Keratinocyte (primary cell): ENCODE results near the gene ATP5F1E. TPM values are rescaled to one million over a fixed set of nuclear protein-coding genes. Genes with fewer than 3 reads are reported as not detected.

Experiments
- DNase-seq: peaks from one replicate; pipeline ENCODE4 v3.0.0-alpha.2; 2011; ENCODE audit warnings: low read depth, missing footprints, low spot score
- FAIRE-seq: peaks from 2 replicates; lab custom pipeline; 2011; peaks lifted over from hg19 to GRCh38; lab: Jason Lieb, UNC
- H2AFZ ChIP-seq: 2 replicates; pipeline ENCODE4 v1.6.0; 2012; ENCODE audit warnings: low read length, control low read depth, inconsistent platforms; ENCODE audit not compliant: control insufficient read depth
- H3K27ac ChIP-seq: 2 replicates; pipeline ENCODE4 v1.5.1; 2011; ENCODE audit warnings: low read length; ENCODE audit not compliant: control insufficient read depth, insufficient read depth
- H3K27me3 ChIP-seq: 3 replicates; pipeline ENCODE4 v1.6.0; 2011; ENCODE audit warnings: low read length; ENCODE audit not compliant: control insufficient read depth, insufficient read depth; ENCODE audit errors: extremely low read depth
- H3K36me3 ChIP-seq, 2 experiments: 2 replicates in 1 of 2; 3 replicates in 1 of 2; pipeline ENCODE4 v1.5.1; 2011; ENCODE audit warnings: low read length in 2 of 2, mild to moderate bottlenecking in 1 of 2; ENCODE audit not compliant: control insufficient read depth in 2 of 2, insufficient read depth in 2 of 2; ENCODE audit errors: extremely low read depth in 1 of 2
- H3K4me1 ChIP-seq: 3 replicates; pipeline ENCODE4 v1.5.1; 2011; ENCODE audit warnings: low read length; ENCODE audit not compliant: control insufficient read depth, insufficient read depth; ENCODE audit errors: extremely low read depth
- H3K4me2 ChIP-seq: 3 replicates; pipeline ENCODE4 v1.6.0; 2011; ENCODE audit warnings: low read depth, low read length; ENCODE audit not compliant: control insufficient read depth, insufficient read depth; ENCODE audit errors: extremely low read depth
- H3K4me3 ChIP-seq, 3 experiments: fragments of 200-600 bp in 1 of 3; sonication (generic) in 1 of 3; 2 replicates in 2 of 3; 3 replicates in 1 of 3; pipeline ENCODE4 v1.5.1; 2011 to 2016; ENCODE audit warnings: low read length in 3 of 3, mild to moderate bottlenecking in 3 of 3, control low read depth in 2 of 3, inconsistent platforms in 1 of 3, low read depth in 1 of 3, mixed read lengths in 1 of 3, mixed run types in 1 of 3, moderate library complexity in 1 of 3; ENCODE audit not compliant: control insufficient read depth in 2 of 3, insufficient read depth in 2 of 3; ENCODE audit errors: extremely low read depth in 1 of 3
- H3K79me2 ChIP-seq: 2 replicates; pipeline ENCODE4 v1.6.0; 2012; ENCODE audit warnings: low read length; ENCODE audit not compliant: control insufficient read depth, insufficient read depth
- H3K9ac ChIP-seq: 3 replicates; pipeline ENCODE4 v1.6.0; 2011; ENCODE audit warnings: low read length; ENCODE audit not compliant: control insufficient read depth, insufficient read depth; ENCODE audit errors: extremely low read depth
- H3K9me1 ChIP-seq: 3 replicates; pipeline ENCODE4 v1.6.0; 2011; ENCODE audit warnings: low read length; ENCODE audit not compliant: control insufficient read depth, insufficient read depth; ENCODE audit errors: extremely low read depth
- H3K9me3 ChIP-seq: 2 replicates; pipeline ENCODE4 v1.5.1; 2012; ENCODE audit warnings: low read depth, low read length; ENCODE audit not compliant: control insufficient read depth
- H4K20me1 ChIP-seq: 3 replicates; pipeline ENCODE4 v1.6.0; 2011; ENCODE audit warnings: low read length; ENCODE audit not compliant: control insufficient read depth, insufficient read depth; ENCODE audit errors: extremely low read depth
- CTCF ChIP-seq, 3 experiments: IDR thresholded peaks in 1 of 3; conservative IDR thresholded peaks in 1 of 3; optimal IDR thresholded peaks in 1 of 3; 2 replicates in 2 of 3; 3 replicates in 1 of 3; pipeline versions ENCODE3 to v1.5.1; 2011; ENCODE audit warnings: low read length in 3 of 3, mild to moderate bottlenecking in 3 of 3, moderate library complexity in 2 of 3, control low read depth in 1 of 3, inconsistent platforms in 1 of 3; ENCODE audit not compliant: insufficient read depth in 2 of 3; ENCODE audit errors: extremely low read depth in 1 of 3
- EZH2 ChIP-seq: IDR thresholded peaks from one replicate; pipeline ENCODE4 v1.6.1; 2012; ENCODE audit warnings: inconsistent platforms, mild to moderate bottlenecking, low read length, moderate library complexity
- dilution Hi-C: fragments of 300-500 bp; cut with MboI; formaldehyde crosslinking; loops from one replicate; pipeline ENCODE4 v1.7.0; 2020; ENCODE audit warnings: low sequenced_read_pairs; ENCODE audit not compliant: extremely low pct_ligation_motif_present
- polyA plus RNA-seq, 5 experiments: library from polyadenylated mRNA; depleted of rRNA in 3 of 5; stranded (reverse) in 3 of 5; stranded (forward) in 1 of 5; unstranded in 1 of 5; fragments of >200 nt; gene quantifications; 1 replicate in 1 of 5; 2 replicates in 3 of 5; 3 replicates in 1 of 5; pipeline versions ENCODE4 v1.2.1 to v1.2.3, GENCODE V29; 2011 to 2012; ENCODE audit warnings: missing spikeins in 2 of 5, low read depth in 1 of 5, low replicate concordance in 1 of 5

ATP5F1E gene
- polyA plus RNA-seq, 1 donor (not counting 4 experiments of a cell fraction or from before 2014, with no cell fraction given): 99.7 TPM

DNA sequence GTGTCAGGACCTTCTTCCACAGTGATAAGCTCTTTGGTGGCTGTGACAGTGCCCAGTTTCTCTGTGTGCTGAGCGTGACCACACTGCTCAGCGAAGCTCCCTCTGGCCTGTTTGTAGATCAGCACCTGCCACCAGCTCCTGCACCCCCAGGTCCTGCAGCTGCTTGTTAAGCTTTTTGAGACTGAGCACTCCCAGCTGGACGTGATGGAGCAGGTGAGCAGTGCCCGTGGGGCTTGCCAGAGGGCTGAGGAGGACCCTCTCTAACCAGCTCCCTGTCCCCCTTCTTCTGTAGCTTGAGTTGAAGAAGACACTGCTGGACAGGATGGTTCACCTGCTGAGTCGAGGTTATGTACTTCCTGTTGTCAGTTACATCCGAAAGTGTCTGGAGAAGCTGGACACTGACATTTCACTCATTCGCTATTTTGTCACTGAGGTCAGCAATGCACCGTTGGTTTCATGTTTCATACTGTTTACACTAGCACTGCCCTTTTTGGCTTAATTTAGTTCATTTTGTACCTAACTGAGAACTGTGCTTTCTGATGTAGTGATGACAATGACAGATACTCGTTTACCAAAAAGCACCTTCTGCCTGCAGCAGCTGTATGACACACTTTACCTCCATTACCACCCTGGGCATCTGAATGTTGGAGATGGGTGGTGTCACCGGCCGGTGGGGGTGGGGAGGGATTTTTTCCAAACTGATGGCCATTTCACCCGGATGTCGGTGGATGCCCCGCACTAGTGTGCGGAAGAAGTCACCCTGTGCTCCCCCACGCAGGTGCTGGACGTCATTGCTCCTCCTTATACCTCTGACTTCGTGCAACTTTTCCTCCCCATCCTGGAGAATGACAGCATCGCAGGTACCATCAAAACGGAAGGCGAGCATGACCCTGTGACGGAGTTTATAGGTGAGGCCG lies 38.5 kb downstream of the ATP5F1E start:
- Histone ChIP-seq H3K4me3 (no peak overlapping the region), H4K20me1 (no peaks in the 10 kb centered on the region), H2AFZ (no peak overlapping the region), H3K4me1 (no peaks in the 10 kb centered on the region), H3K4me2 (no peak overlapping the region), H3K9ac (no peak overlapping the region), H3K27ac (no peak overlapping the region), H3K36me3 (peaks cover 34 to 43% of the 10 kb centered on the region in 2 experiments), H3K79me2 (no peaks in the 10 kb centered on the region), H3K9me1 (no peaks in the 10 kb centered on the region), H3K27me3 (no peaks in the 10 kb centered on the region), H3K9me3 (no peaks in the 10 kb centered on the region)
- FAIRE-seq (no peak), DNase-seq (no peak)
- TF ChIP-seq CTCF (optimal IDR thresholded peaks at IDR 0.05 in 1 of 3, IDR thresholded peaks at IDR 0.05 in 1 of 3, conservative IDR thresholded peaks at IDR 0.05 in 1 of 3; ENCODE audit: extremely low read depth in 1 of 3, insufficient read depth in 2 of 3, low read length in 3 of 3) (no peak), EZH2 (no peak)
- dilution Hi-C loops: no loop called here

DNA sequence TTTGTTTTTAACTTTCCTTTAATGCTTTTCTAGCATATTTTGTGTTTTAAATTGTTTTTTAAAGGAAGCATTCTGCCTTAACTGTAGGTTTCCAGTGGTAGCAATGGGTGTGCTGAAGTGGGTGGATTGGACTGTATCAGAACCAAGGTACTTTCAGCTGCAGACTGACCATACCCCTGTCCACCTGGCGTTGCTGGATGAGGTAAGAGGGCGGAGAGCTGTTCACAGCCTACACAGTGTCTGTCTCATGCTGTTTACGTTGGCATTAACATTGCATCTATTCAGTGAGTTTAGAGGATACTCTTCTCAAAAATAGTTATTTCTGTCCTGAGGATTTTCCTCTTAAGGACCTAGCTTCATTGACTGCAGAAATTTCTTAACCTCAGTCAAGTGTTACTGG lies 39.2 kb downstream of the ATP5F1E start:
- H3K27ac ChIP-seq: no peak overlapping the region
- no peak overlapping the region for H3K4me2 ChIP-seq
- H3K9me1 ChIP-seq: no peaks in the 10 kb centered on the region
- dilution Hi-C loops: no loop called here
- FAIRE-seq (no peak), DNase-seq (no peak)
- no peaks in the 10 kb centered on the region for H3K27me3 ChIP-seq
- H3K79me2 ChIP-seq: no peaks in the 10 kb centered on the region
- H3K9ac ChIP-seq: no peak overlapping the region
- H3K9me3 ChIP-seq: no peaks in the 10 kb centered on the region
- TF ChIP-seq EZH2 (no peak), CTCF (optimal IDR thresholded peaks at IDR 0.05 in 1 of 3, IDR thresholded peaks at IDR 0.05 in 1 of 3, conservative IDR thresholded peaks at IDR 0.05 in 1 of 3; ENCODE audit: extremely low read depth in 1 of 3, insufficient read depth in 2 of 3, low read length in 3 of 3) (no peak)
- H4K20me1 ChIP-seq: no peaks in the 10 kb centered on the region
- H3K36me3 ChIP-seq: peaks cover 41 to 50% of the 10 kb centered on the region in 2 experiments
- H3K4me3 ChIP-seq: no peak overlapping the region
- H2AFZ ChIP-seq: no peak overlapping the region
- no peaks in the 10 kb centered on the region for H3K4me1 ChIP-seq
